Right lobe of liver (tissue), 4 donors: ENCODE results near the gene PTK6.

Source experiments
- CTCF ChIP-seq, 4 donors: fragments of 200-600 bp in 3 of 4; fragments of 450-650 bp in 1 of 4; IDR thresholded peaks; one replicate each; pipeline versions ENCODE4 v1.5.1 to v1.8.0; 2016 to 2022; ENCODE audit warnings: antibody characterized with exemption in 4 of 4, mild to moderate bottlenecking in 2 of 4
- POLR2A ChIP-seq: fragments of 450-650 bp; IDR thresholded peaks from one replicate; pipeline ENCODE4 v1.6.1; 2017; ENCODE audit warnings: antibody characterized with exemption, mild to moderate bottlenecking
- donor health status: DM: no; HTN: no; CAD: no.
- donor health status: DM: no; HTN: no; CAD: no.
- donor health status: DM: no; HTN: yes; CAD: no.

GRCh38 chr20:63545814-63546213, 8.6 kb upstream of the PTK6 start:
- TF ChIP-seq POLR2A = no peak
- no peak for TF ChIP-seq CTCF (IDR thresholded peaks at IDR 0.05)
